ENCODE data around the gene NECTIN2.

- TF ChIP-seq TSHZ2 (CRISPR knock-in tag; IDR thresholded peaks at IDR 0.05) (no peak), CSDC2 (CRISPR knock-in tag; IDR thresholded peaks at IDR 0.05) (no peak), ZNF70 (CRISPR knock-in tag; IDR thresholded peaks at IDR 0.05) (no peak), PATZ1 (CRISPR knock-in tag; IDR thresholded peaks at IDR 0.05; ENCODE audit: borderline replicate concordance) (no peak), ARNTL (CRISPR knock-in tag; IDR thresholded peaks at IDR 0.05; ENCODE audit: borderline replicate concordance, low read depth) (no peak), ZFP3 (CRISPR knock-in tag; IDR thresholded peaks at IDR 0.05) (no peak), ESRRG (CRISPR knock-in tag; IDR thresholded peaks at IDR 0.05) (no peak)
Measured at GRCh38 chr19:44900328-44901244, 54.5 kb downstream of the NECTIN2 start.

All from SK-N-SH treated with all-trans-retinoic acid at 6 μM for 48 hours (cell line).